GM12874 (cell line): Measurements from ENCODE around the gene SHMT2.

Experiments used
- TF ChIP-seq, protein P1 (sequence below): IDR thresholded peaks from 2 replicates; pipeline ENCODE4 v1.5.1; 2011; ENCODE audit warnings: low read depth, mild to moderate bottlenecking, control low read depth, low read length, moderate library complexity; ENCODE audit not compliant: insufficient read depth

Gene SHMT2

GRCh38 chr12:57199191-57199590 lies 30.3 kb upstream of the SHMT2 start:
- TF ChIP-seq, protein P1, sequence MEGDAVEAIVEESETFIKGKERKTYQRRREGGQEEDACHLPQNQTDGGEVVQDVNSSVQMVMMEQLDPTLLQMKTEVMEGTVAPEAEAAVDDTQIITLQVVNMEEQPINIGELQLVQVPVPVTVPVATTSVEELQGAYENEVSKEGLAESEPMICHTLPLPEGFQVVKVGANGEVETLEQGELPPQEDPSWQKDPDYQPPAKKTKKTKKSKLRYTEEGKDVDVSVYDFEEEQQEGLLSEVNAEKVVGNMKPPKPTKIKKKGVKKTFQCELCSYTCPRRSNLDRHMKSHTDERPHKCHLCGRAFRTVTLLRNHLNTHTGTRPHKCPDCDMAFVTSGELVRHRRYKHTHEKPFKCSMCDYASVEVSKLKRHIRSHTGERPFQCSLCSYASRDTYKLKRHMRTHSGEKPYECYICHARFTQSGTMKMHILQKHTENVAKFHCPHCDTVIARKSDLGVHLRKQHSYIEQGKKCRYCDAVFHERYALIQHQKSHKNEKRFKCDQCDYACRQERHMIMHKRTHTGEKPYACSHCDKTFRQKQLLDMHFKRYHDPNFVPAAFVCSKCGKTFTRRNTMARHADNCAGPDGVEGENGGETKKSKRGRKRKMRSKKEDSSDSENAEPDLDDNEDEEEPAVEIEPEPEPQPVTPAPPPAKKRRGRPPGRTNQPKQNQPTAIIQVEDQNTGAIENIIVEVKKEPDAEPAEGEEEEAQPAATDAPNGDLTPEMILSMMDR: no peak

DNA sequence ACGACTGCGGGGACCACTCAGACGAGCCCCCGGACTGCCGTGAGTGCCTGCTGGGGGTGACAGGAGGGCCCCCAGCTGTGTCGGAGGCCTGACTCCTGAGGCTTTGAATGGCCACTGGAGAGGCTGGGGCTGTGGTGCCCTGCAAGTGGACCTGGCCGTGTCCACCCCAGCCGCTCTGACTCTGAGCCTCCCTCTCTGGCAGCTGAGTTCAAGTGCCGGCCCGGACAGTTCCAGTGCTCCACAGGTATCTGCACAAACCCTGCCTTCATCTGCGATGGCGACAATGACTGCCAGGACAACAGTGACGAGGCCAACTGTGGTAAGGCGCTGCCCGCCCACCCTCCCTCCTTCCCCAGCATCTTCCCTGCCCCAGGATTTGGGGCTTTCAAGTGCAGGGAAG lies 29.0 kb upstream of the SHMT2 start:
- TF ChIP-seq, protein P1: no peak

DNA sequence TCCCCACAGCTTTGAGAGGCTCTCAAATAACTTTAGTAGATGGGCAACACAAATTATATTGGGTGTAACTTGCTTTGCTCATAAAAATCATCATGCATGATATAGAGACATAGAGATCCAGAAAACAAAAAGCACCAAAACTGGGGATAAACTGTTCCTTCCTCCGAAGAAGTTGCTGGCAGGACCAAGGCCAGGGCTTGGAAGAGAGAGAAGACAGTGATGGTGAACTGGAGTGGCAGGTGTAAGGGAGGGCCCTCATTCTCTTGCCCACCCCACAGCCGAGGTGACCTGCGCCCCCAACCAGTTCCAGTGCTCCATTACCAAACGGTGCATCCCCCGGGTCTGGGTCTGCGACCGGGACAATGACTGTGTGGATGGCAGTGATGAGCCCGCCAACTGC lies 28.3 kb upstream of the SHMT2 start:
- TF ChIP-seq, protein P1: no peak

GRCh38 chr12:57201631-57202030 lies 27.9 kb upstream of the SHMT2 start:
- TF ChIP-seq, protein P1: no peak

DNA sequence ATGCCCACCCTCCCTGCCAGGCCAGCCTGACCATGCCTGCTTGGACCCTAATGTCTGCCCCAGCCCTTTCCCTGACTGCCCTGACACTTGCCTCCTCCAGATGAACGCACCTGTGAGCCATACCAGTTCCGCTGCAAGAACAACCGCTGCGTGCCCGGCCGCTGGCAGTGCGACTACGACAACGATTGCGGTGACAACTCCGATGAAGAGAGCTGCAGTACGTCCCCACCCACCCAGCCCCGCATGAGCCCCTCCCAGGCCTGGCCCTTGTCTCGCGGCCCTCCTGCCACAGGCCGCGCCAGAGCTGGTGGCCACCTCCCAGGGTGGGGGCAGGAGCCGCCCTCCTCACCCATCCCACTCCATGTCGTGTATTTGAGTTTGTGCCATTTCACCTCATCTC lies 27.2 kb upstream of the SHMT2 start:
- TF ChIP-seq, protein P1: no peak

- TF ChIP-seq, protein P1: no peak
Measured at GRCh38 chr12:57203201-57203600, 26.3 kb upstream of the SHMT2 start.

DNA sequence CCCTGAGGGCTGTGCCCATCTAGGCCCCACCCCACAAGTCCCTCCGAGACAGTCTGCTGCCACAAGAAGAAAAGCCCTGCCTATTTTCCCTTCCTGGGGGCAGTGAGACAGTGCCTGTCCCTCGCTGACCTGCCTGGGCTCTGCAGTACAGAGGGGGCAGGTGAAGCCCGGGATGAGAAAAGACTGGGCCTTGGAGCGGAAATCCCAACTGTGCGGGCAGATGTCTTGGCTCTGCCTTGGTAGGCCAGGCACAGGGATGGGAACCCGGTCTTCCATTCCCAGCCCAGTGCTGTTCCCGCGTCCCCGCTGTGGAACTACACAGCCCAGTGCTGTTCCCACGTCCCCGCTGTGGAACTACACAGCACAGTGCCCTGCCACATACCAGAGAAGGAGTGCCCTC lies 25.7 kb upstream of the SHMT2 start:
- TF ChIP-seq, protein P1: no peak

GRCh38 chr12:57204454-57204853 lies 25.1 kb upstream of the SHMT2 start:
- TF ChIP-seq, protein P1: no peak
